Measurements from ENCODE around the gene LAX1.
A peak's percentile ranks its signal among the peaks of the same experiment; 100 is the strongest.
"Not testable (repeated sequence)": the region's sequence is repeated elsewhere in the genome, so short reads cannot be mapped to it uniquely, and the experiment has no call there.

LAX1 gene

GRCh38 chr1:203769505-203770343 is 4.7 kb downstream of the LAX1 start:
- DNase-seq (ENCODE audit: low read depth in 3 of 3) = no peak

DNA sequence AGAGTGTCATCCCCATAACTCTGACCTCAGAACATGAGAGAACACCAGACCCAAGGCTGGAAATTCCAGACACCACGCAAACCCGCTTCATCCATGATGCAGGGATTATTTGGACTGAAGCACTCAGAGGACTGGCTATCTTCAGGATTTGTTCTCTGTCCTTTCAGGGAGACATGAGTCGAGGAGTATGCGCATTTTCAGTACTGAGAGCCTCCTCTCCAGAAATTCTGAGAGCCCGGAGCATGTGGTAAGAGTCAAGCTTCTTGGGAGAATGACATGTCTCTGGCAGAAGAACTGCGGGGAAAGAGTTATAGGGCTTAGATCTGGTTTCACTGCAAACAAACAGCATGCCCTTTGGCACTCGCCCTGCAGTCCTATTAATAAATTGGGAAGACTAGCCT is 6.9 kb downstream of the LAX1 start:
- no peak for DNase-seq (ENCODE audit: low read depth in 3 of 3)

DNA sequence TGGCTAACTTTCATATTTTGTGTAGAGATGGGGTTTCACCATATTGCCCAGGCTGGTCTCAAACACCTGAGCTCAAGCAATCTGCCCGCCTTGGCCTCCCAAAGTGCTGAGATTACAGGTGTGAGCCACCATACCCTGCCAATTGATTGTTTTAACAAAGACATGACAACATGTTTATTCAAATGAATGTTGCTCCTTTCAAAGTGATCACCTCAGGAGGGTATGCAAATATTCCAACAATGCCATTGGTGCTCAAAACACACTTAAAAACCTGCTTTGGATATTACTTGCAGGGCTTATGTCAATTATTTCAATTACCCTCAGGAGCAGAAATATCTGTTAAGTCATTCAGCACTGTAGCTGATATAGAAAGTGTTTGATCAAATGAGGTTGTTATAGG is 7.9 kb downstream of the LAX1 start:
- no peak for DNase-seq (ENCODE audit: low read depth in 3 of 3)

DNA sequence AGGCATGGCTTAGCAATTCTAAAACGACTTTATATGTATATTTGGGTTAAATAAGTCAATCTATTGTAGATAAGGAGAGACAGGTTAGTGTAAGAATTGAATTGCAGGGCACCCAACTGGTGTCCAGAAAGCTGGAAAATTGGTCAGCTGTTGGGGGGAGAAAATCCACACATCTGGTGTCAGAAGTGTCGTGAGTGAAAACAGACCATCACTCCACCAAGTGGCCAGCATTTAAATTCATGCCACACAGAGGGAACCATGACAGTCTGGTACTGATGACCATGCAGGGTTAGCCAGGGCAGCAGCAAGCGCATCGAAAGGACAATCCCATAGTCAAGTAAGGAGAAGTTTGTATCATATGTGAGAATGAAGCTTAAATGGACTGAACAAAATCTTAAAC is 11.7 kb downstream of the LAX1 start:
- DNase-seq (ENCODE audit: low read depth in 3 of 3) = no peak

GRCh38 chr1:203777596-203777995 is 12.6 kb downstream of the LAX1 start:
- DNase-seq (ENCODE audit: low read depth in 3 of 3) = no peak

DNA sequence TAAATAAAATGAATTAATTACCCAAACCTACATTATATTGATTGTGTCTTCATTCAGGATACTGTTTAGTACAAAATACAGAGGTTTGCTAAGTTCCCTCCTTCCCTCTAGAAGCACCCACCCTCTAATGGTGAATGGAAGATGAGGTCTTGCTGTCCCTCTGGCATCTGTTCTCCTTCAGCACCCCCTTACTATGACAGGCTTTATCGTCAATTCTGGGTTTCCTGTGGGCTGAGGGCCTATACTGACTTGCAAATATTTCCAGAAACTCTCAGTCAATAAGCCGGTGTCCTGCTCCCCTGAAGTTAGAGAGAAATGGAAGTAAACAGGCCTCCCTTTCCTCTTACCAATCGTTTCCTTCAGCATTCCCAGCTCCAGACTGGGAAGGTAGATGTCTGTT is 13.2 kb downstream of the LAX1 start:
- DNase-seq (ENCODE audit: low read depth in 3 of 3) = no peak

- no peak for DNase-seq (ENCODE audit: low read depth in 3 of 3)
Measured at GRCh38 chr1:203778789-203779188, 13.8 kb downstream of the LAX1 start.

DNA sequence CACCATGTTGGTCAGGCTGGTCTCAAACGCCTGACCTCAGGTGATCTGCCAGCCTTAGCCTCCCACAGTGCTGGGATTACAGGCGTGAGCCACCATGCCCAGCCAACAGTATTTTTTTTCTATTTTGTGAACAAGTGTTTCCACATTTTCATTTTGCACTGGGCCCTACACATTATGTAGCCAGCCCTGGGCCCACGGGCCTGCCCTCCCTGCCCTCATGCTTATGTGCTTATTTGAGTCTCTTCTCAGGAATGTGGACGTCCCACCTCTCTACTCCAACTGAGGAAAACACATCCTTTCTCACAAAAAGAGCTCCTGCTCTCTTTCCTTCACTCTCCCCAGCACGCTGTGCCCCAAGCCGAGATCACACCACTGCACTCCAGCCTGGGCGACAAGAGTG is 17.0 kb downstream of the LAX1 start:
- no peak for DNase-seq (ENCODE audit: low read depth in 3 of 3)

DNA sequence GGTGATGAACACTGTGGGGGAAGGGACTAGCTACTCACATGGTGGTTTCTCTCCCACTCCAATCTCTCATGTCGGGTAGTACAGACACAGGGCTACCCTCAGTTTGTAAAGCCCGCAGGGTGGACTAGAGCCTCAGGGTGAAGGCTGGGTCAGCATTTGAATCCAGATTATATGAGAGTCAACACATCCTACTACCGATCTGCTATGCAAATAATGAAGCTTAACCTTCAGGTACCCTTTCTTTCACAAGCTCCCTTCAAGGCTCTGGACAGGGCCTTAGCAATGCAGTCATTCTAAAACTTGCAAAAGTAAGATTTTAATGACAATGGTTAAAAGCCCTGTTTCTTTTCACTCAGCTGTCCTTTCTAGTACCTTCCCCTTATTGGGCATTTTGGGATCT is 25.0 kb downstream of the LAX1 start:
- DNase-seq (ENCODE audit: low read depth in 3 of 3) = no peak

DNA sequence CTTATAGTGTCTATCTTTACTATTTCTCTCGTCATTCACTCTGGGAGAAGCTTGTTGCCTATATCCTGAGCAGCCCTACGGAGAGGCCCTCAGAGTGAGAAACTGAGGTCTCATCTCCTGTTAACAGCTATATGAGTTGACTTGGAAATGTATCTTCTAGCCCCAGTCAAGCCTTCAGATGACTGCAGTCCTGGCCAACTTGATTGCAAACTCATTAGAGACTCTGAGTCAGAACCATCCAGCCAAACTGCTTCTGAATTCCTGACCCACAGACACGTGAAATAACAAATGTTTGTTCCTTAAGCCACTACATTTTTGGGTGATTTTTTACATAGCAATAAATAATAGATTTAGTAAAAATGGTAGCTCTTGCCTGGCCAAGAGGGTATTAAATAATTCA is 26.5 kb downstream of the LAX1 start:
- DNase-seq (ENCODE audit: low read depth in 3 of 3) = no peak

GRCh38 chr1:203792486-203792885 is 27.5 kb downstream of the LAX1 start:
- DNase-seq (ENCODE audit: low read depth in 3 of 3) = no peak

- DNase-seq (ENCODE audit: low read depth in 3 of 3) = not testable (repeated sequence)
Measured at GRCh38 chr1:203793561-203793960, 28.6 kb downstream of the LAX1 start.

DNA sequence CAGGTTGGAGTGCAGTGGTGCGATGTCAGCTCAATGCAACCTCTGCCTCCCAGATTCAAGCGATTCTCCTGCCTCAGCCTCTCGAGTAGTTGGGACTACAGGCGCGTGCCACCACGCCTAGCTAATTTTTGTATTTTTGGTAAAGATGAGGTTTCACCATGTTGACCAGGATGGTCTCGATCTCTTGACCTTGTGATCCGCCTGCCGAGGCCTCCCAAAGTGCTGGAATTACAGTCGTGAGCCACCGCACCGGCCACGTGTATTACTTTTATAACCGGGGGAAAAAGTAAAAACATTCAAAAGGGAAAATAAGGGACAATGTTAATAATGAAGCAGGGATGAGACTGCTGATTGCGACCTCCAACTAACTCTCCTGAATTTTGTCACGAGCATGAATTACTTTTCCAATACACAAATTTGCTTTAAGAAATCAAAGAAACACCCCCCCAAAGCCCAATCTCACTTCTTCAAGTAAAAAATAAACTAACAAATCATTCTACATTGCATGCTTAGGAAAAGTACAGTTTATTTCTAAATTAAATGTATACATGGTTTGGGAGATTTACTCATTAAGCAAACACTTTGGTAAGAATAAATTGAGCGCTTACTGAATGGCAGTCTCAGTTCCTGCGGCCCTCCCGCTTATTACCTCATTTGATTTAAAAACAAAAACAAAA is 29.9 kb downstream of the LAX1 start:
- no peak for DNase-seq (ENCODE audit: low read depth in 3 of 3)

DNA sequence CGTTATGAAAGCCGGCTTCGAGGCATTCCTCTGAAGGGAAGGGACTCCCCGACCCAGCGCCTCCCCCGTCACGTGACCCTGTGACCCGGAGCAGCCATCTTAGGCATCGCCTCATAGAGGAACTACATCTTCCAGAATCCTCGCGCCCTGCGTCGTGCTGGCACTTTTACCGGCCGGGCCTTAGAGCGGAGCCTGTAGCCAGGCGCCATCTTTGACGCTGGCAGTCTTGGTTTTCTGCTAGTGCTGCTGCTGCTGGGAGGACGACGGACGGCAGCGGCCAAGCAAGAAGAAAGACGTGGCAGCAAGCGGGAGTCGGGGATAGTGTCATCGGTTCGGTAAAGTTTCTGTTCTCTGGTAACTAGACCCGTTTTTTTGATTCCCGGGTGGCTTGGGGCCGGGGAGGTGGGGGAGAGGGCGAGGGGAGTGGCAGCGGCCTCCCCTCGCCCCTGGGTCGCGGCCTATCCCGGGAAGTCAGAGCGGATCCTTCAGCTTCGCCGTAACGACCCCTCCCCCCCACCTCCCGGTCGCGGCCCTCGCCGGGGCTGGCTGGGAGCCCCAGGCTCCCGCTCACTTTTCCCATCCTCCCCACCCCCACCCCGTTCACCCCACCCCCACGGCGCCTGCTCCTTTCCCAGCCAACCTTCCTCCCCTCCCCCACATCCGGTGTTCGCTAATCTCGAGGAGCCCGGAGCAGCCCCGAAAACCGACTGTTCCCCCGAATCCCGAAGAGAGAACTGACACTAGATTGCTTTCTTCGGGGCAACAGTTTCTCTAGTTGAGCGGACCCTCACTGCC is 30.7 kb downstream of the LAX1 start, which contains the start of the genes ZBED6 and ZC3H11A:
Gene ZBED6, plus strand, starts transcription at position 183 of the 795 bp plus-strand sequence. CDS start 1,900 bp downstream, outside the sequence.
Gene ZC3H11A, plus strand, starts transcription at position 183 of the 795 bp plus-strand sequence. CDS start 21,448 bp downstream, outside the sequence.
- DNase-seq (ENCODE audit: low read depth in 3 of 3) = peak; percentile 86 to 98 (median 95)

GRCh38 chr1:203796236-203796605 is 31.2 kb downstream of the LAX1 start:
- DNase-seq (ENCODE audit: low read depth in 3 of 3) = peak in 1 of 3 experiments; percentile 3

DNA sequence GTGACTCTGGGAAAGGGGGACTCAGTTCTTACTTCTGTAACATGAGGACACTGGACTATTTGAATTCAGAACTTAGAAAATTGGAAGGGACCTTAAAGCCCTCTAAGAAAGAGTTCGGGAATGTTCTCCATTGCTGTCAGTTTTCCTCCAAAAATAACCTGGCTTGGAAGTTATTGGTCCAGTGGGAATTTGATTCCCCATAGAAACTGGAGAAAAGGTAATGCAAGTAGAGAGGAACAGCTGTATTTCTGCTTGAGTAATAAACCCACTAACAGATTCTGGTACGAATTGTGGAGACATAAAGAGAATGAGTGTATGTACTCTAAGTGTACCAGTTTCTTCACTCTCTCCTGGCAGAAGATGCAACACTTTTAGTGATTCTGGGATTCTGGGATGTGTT is 32.2 kb downstream of the LAX1 start:
- DNase-seq (ENCODE audit: low read depth in 3 of 3) = no peak

DNA sequence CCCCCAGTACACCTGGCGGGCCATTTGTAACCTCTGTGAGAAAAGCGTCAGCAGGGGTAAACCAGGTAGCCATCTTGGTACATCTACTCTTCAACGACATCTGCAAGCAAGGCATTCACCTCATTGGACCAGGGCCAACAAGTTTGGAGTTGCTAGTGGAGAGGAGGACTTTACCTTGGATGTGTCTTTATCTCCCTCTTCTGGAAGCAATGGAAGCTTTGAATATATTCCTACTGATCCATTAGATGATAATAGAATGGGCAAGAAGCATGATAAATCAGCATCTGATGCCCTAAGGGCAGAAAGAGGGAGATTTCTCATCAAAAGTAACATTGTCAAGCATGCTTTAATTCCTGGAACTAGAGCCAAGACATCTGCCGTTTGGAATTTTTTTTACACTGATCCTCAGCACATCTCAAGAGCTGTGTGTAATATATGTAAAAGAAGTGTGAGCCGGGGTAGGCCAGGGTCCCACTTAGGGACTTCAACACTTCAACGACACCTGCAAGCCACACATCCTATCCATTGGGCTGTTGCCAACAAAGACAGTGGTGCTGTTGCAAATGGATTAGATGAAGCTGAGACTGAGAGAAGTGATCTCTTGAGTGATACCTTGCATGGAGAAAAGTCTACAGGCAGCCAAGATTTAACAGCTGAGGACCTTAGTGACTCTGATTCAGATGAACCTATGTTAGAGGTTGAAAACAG is 33.1 kb downstream of the LAX1 start:
- no peak for DNase-seq (ENCODE audit: low read depth in 3 of 3)

- DNase-seq (ENCODE audit: low read depth in 3 of 3) = no peak
Measured at GRCh38 chr1:203799157-203799556, 34.2 kb downstream of the LAX1 start.

DNA sequence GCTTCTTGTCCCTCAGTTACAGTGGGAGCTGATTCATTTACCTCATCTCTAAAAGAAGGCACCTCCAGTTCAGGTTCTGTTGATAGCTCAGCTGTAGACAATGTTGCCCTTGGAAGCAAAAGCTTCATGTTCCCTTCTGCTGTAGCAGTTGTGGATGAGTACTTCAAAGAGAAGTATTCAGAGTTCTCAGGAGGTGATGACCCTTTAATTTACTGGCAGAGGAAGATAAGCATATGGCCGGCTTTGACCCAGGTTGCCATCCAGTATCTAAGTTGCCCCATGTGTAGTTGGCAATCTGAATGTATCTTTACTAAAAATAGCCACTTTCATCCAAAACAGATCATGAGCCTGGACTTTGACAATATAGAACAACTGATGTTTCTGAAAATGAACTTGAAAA is 35.0 kb downstream of the LAX1 start:
- no peak for DNase-seq (ENCODE audit: low read depth in 3 of 3)

GRCh38 chr1:203805689-203806088 is 40.7 kb downstream of the LAX1 start:
- DNase-seq (ENCODE audit: low read depth in 3 of 3) = no peak

DNA sequence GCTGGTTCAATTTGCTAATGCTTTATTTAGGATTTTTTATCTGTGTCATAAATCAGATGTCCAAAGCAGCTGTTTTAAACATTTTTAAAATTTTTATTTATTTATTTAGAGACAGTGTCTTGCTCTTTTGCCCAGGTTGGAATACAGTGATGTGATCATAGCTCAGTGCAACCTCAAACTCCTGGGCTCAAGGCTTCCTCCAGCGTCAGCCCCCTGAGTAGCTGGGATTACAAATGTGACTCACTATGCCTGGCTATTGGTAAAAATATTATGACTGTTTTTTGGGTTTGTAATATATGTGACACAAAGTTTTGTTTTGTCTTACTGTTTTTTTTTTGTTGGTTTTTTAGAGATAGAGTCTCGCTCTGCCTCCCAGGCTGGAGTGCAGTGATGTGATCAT is 42.2 kb downstream of the LAX1 start:
- no peak for DNase-seq (ENCODE audit: low read depth in 3 of 3)
